GM18873 (cell line): ENCODE results near the gene AP1S3.
"Not testable (repeated sequence)": the region's sequence is repeated elsewhere in the genome, so short reads cannot be mapped to it uniquely, and the experiment has no call there.

Source experiments
- ATAC-seq: cut with Tn5 transposase; IDR thresholded peaks from one replicate; pipeline ENCODE4 v1.9.1; 2021; ENCODE audit warnings: mild to moderate bottlenecking, moderate library complexity, moderate number of reproducible peaks; ENCODE audit not compliant: unreplicated experiment, low FRiP score

AP1S3 gene

GRCh38 chr2:223811757-223812156, 25.6 kb downstream of the AP1S3 start:
- ATAC-seq: no peak

- no peak for ATAC-seq
Measured at GRCh38 chr2:223805008-223805407, 32.4 kb downstream of the AP1S3 start.

GRCh38 chr2:223801736-223802135, 35.6 kb downstream of the AP1S3 start:
- no peak for ATAC-seq

- ATAC-seq: no peak
Measured at GRCh38 chr2:223800908-223801307, 36.5 kb downstream of the AP1S3 start.

GRCh38 chr2:223797811-223798721, 39.3 kb downstream of the AP1S3 start:
- ATAC-seq: peak; percentile 98

GRCh38 chr2:223797037-223797436, 40.3 kb downstream of the AP1S3 start:
- no peak for ATAC-seq

GRCh38 chr2:223789423-223789822, 48.0 kb downstream of the AP1S3 start:
- no peak for ATAC-seq

GRCh38 chr2:223788826-223789225, 48.6 kb downstream of the AP1S3 start:
- no peak for ATAC-seq

- ATAC-seq: not testable (repeated sequence)
Measured at GRCh38 chr2:223788106-223788505, 49.3 kb downstream of the AP1S3 start.

GRCh38 chr2:223787358-223787757, 50.0 kb downstream of the AP1S3 start:
- no peak for ATAC-seq

GRCh38 chr2:223786943-223787342, 50.4 kb downstream of the AP1S3 start:
- no peak for ATAC-seq

GRCh38 chr2:223786236-223786635, 51.1 kb downstream of the AP1S3 start:
- ATAC-seq: no peak

- no peak for ATAC-seq
Measured at GRCh38 chr2:223784221-223784772, 53.1 kb downstream of the AP1S3 start.

- no peak for ATAC-seq
Measured at GRCh38 chr2:223782629-223783028, 54.8 kb downstream of the AP1S3 start.

GRCh38 chr2:223781560-223781959, 55.8 kb downstream of the AP1S3 start:
- no peak for ATAC-seq

GRCh38 chr2:223779877-223780276, 57.5 kb downstream of the AP1S3 start:
- ATAC-seq: no peak

- ATAC-seq: no peak
Measured at GRCh38 chr2:223774193-223774592, 63.2 kb downstream of the AP1S3 start.

GRCh38 chr2:223772363-223772762, 65.0 kb downstream of the AP1S3 start:
- ATAC-seq: no peak

- no peak for ATAC-seq
Measured at GRCh38 chr2:223771475-223771874, 65.9 kb downstream of the AP1S3 start.

- ATAC-seq: no peak
Measured at GRCh38 chr2:223768179-223768578, 69.2 kb downstream of the AP1S3 start.

GRCh38 chr2:223767341-223767740, 70.0 kb downstream of the AP1S3 start:
- no peak for ATAC-seq

GRCh38 chr2:223765221-223765785, 72.1 kb downstream of the AP1S3 start:
- ATAC-seq: no peak
